ENCODE results near the gene ALK.

ALK gene

GRCh38 chr2:29226808-29227207 is 694.6 kb downstream of the ALK start:
- H3K4me1 ChIP-seq (ENCODE audit: control insufficient read depth in 1 of 2, insufficient read depth in 1 of 2, low read depth in 1 of 2, low read length in 1 of 2) = no peaks in the 10 kb centered on the region
- H3K27me3 ChIP-seq = peaks cover 37% of the 10 kb centered on the region
- no peak overlapping the region for H3K27ac ChIP-seq
- H3K9me3 ChIP-seq = no peaks in the 10 kb centered on the region
- no peak overlapping the region for H3K4me3 ChIP-seq (ENCODE audit: low read depth in 1 of 2, low read length in 1 of 2)
- H3K36me3 ChIP-seq = no peaks in the 10 kb centered on the region
- TF ChIP-seq, protein P1, sequence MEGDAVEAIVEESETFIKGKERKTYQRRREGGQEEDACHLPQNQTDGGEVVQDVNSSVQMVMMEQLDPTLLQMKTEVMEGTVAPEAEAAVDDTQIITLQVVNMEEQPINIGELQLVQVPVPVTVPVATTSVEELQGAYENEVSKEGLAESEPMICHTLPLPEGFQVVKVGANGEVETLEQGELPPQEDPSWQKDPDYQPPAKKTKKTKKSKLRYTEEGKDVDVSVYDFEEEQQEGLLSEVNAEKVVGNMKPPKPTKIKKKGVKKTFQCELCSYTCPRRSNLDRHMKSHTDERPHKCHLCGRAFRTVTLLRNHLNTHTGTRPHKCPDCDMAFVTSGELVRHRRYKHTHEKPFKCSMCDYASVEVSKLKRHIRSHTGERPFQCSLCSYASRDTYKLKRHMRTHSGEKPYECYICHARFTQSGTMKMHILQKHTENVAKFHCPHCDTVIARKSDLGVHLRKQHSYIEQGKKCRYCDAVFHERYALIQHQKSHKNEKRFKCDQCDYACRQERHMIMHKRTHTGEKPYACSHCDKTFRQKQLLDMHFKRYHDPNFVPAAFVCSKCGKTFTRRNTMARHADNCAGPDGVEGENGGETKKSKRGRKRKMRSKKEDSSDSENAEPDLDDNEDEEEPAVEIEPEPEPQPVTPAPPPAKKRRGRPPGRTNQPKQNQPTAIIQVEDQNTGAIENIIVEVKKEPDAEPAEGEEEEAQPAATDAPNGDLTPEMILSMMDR (IDR thresholded peaks at IDR 0.05) = no peak

DNA sequence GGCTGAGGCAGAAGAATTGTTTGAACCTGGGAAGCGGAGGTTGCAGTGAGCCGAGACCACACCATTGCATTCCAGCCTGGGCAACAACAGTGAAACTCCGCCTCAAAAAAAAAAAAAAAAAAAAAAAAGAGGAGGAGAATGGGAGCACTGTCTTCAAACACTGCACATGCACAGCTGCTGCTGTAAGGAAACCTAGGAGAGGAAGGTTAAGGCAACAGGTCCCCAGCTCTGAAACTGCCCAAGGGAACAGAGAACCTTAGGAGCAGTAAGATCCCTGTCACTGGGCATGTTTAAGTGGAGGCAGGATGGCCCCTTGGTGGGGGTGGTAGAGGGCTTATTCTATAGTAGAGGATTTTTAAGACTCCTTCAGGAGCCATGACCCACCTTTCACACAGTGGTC is 695.0 kb downstream of the ALK start:
- Histone ChIP-seq H3K27me3 (peaks cover 37% of the 10 kb centered on the region), H3K9me3 (no peaks in the 10 kb centered on the region), H3K4me3 (ENCODE audit: low read depth in 1 of 2, low read length in 1 of 2) (no peak overlapping the region), H3K4me1 (ENCODE audit: control insufficient read depth in 1 of 2, insufficient read depth in 1 of 2, low read depth in 1 of 2, low read length in 1 of 2) (no peaks in the 10 kb centered on the region), H3K36me3 (no peaks in the 10 kb centered on the region), H3K27ac (no peak overlapping the region)
- TF ChIP-seq, protein P1 (IDR thresholded peaks at IDR 0.05) = no peak

DNA sequence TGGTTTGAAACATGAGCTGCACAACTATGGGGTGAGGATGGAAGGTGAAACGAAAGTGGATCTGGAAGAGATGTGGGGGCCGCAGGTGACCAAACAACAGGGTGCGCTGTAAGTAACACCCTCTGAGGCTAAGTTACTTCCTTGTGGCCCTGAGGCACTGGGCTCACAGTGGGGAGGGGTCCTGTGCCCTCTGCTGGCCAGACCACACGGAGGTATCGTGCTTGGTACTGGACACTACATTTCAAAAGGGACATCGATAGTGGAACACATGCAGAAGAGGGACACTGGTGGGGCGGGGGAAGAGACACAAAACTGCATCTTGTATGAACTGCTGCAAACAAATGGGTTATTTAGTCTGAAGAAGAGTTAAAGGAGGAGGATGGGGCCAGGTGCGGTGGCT is 695.6 kb downstream of the ALK start:
- Histone ChIP-seq H3K4me1 (ENCODE audit: control insufficient read depth in 1 of 2, insufficient read depth in 1 of 2, low read depth in 1 of 2, low read length in 1 of 2) (no peaks in the 10 kb centered on the region), H3K9me3 (no peaks in the 10 kb centered on the region), H3K27ac (no peak overlapping the region), H3K27me3 (peaks cover 37% of the 10 kb centered on the region), H3K36me3 (no peaks in the 10 kb centered on the region), H3K4me3 (ENCODE audit: low read depth in 1 of 2, low read length in 1 of 2) (no peak overlapping the region)
- TF ChIP-seq, protein P1 (IDR thresholded peaks at IDR 0.05) = no peak

DNA sequence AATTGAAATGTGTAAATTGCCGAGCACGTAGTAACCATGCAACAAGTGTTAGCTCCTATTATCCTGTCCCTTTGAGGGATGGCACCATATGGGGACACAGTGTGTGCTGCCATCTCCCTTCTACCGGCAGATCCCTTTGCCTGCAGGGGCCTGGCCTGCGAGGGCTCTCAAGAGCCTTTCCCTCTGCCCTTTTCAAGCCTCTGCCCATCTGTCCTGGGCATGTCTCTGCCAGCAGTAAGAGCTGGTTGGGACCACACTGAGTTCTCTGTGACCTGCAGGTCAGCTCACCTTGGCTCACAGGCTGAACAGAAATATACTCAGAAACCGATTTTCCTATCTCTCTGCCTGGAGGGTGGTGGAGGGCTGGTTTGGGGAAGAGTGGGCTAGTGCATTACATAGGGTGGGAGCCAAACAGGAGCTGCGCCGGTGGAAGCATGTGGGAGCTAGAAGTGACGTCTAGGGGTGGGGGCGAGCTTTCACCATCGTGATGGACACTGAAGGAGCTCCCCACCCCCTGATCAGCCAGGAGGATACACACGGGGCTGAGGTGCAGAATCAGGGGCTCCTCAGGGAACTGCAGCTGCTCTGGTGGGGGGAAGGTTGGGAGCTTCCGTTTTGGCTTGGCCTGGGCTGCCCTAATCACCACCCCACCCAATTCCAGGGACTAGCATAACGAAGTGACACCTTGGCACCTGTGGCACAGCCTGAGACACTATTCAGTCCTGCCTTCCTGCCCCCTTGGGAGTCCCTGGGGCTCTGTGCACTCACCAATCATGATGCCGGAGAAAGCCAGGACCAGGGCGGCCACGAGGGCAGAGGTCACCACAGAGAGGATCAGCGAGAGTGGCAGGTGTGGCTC is 696.5 kb downstream of the ALK start:
- H3K27me3 ChIP-seq = peaks cover 37% of the 10 kb centered on the region
- no peaks in the 10 kb centered on the region for H3K4me1 ChIP-seq (ENCODE audit: control insufficient read depth in 1 of 2, insufficient read depth in 1 of 2, low read depth in 1 of 2, low read length in 1 of 2)
- TF ChIP-seq, protein P1 (IDR thresholded peaks at IDR 0.05) = no peak
- no peak overlapping the region for H3K4me3 ChIP-seq (ENCODE audit: low read depth in 1 of 2, low read length in 1 of 2)
- H3K27ac ChIP-seq = no peak overlapping the region
- H3K9me3 ChIP-seq = no peaks in the 10 kb centered on the region
- H3K36me3 ChIP-seq = no peaks in the 10 kb centered on the region

- H3K36me3 ChIP-seq = no peaks in the 10 kb centered on the region
These were observed 697.3 kb downstream of the ALK start for GRCh38 chr2:29223851-29224692.

More at GRCh38 chr2:29223851-29224692, 697.3 kb downstream of the ALK start:
- Histone ChIP-seq H3K9me3 (no peaks in the 10 kb centered on the region), H3K27me3 (peaks cover 40% of the 10 kb centered on the region), H3K4me3 (ENCODE audit: low read depth in 1 of 2, low read length in 1 of 2) (no peak overlapping the region), H3K27ac (no peak overlapping the region), H3K4me1 (ENCODE audit: control insufficient read depth in 1 of 2, insufficient read depth in 1 of 2, low read depth in 1 of 2, low read length in 1 of 2) (no peaks in the 10 kb centered on the region)
- TF ChIP-seq, protein P1 (IDR thresholded peaks at IDR 0.05) = no peak
